ENCODE measurements around the gene CCDC71.

The CCDC71 gene

GRCh38 chr3:49131576-49131975 is 34.6 kb downstream of the CCDC71 start:
- no peak for DNase-seq (ENCODE audit: low spot score)

GRCh38 chr3:49131040-49131439 is 35.1 kb downstream of the CCDC71 start:
- no peak for DNase-seq (ENCODE audit: low spot score)

DNA sequence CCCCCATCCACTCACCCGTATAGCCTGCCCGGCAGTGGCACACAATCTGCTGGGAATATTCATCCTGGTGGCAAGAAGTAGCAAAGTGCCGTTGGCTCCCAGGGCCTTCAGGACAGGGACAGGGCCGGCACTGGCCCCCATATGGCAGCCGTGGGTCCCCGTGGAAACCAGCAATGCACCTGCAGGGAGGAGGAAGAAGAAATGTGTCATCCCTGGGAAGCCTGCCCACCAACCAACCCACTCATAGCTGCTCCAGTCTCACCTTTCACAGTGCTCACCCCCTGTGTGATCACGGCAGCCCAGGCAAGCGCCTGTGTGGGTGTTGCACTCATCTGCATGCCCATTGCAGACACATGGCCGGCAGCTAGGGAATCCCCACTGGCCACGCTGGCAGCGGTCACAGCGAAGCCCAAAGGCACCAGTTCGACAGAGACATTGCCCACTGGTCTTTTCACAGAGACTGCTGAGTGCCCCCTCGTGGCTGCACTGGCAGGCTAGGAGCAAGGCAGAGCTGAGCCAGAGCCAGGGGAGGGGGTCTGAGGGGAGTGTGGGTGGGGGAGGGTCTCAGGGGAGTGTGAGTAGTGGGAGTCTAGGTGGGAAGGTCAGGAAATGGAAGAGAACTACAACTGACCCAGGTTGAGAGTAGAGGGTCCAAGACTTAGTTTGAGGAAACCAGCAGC is 41.0 kb downstream of the CCDC71 start:
- no peak for DNase-seq (ENCODE audit: low spot score)

GRCh38 chr3:49124203-49124602 is 41.9 kb downstream of the CCDC71 start:
- DNase-seq (ENCODE audit: low spot score): no peak

GRCh38 chr3:49123687-49124086 is 42.4 kb downstream of the CCDC71 start:
- DNase-seq (ENCODE audit: low spot score): no peak

DNA sequence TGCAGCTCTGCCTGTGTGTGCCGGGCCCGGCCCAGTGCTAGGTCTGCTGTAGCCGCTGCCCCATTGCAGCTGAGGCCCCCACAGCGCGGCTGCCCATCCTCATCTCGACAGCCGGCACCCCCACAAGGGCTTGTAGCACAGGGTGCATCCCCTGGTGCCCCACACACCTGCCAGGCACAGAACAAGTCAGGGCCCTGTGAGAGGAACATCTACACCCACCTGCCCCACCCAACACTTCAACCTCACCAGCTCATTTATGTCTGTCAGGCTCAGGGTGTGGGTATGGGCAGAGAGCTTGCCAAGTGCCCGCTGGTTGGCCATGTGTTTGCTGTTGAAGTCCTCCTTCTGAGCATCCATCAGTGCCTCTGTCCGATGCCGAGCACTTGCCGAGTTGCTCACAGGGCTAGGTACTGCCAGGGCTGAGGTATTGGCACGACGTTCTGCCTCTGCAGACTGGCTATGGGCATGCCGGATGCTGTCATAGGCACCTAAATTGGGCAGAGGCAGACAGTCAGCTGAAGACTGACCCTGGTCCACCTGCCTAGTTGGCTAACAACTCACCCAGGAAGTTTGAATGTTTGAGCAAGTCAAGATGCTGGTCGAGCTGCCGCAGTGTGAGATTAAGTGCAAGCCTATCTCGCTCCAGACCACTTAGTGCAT is 43.1 kb downstream of the CCDC71 start:
- DNase-seq (ENCODE audit: low spot score): no peak

GRCh38 chr3:49122451-49122850 is 43.7 kb downstream of the CCDC71 start:
- DNase-seq (ENCODE audit: low spot score): no peak

- DNase-seq (ENCODE audit: low spot score): no peak
These were observed 44.1 kb downstream of the CCDC71 start for GRCh38 chr3:49122022-49122421.

GRCh38 chr3:49121132-49121736 is 44.9 kb downstream of the CCDC71 start:
- DNase-seq (ENCODE audit: low spot score): no peak

DNA sequence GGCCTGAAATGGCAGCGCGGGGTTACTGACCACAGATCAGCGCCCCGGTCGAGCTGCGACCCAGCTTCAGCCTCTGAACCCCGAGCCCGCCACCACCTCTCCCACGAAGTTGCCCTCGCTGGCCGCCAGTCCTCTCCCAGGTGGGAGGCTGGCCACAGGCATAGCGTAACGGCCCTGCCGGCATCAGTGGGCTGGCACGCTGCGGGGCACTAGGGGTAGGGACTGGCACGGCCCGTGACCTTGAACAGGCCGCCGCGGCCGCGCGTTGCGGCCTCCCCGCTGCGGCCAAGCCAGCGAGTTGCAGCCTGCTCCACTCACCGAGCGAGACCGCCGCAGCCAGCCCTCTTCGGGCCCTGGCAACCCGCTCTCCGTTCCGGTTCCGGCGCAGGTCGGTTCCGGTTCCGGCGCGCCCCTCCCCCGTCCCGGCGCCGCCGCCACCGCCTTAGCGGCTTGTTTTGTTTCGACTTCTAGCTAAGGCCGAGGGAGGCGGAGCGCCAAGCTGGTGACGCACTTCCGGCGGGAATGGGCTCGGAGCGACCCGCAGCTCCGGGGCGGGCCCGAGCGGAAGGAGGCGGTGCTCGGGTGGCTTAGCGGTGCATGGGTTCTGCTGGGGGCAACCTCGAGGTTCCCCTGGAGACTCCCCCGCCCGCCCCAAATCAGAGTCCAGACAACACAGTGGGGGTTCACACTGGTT is 45.5 kb downstream of the CCDC71 start, which contains the start of gene USP19:
Gene USP19 (minus strand): TSS at position 386 of the 694 bp plus-strand sequence. CDS start 1,678 bp downstream, outside the sequence.
- peak; percentile 97 for DNase-seq (ENCODE audit: low spot score)

- peak; percentile 13 for DNase-seq (ENCODE audit: low spot score)
These were observed 46.1 kb downstream of the CCDC71 start for GRCh38 chr3:49120096-49120437.

DNA sequence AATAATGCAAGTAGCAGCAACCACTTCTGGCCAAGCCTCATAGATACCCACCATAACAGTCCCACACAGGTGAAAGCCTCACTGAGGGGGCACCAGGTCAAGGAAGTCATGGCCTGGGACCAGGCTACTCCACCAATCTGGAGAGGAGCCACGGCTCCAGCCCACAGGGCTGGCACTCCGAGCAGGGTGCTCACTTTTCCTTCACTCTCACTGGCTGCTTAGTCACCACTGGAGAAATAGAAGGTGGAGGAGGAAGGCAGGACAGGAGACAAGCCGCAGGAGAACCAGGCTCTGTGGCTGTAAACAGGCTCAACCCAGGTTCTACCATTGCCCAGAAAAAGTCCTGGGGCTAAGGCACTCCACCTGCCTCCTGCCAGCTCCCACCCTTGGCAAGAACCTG is 46.7 kb downstream of the CCDC71 start:
- DNase-seq (ENCODE audit: low spot score): peak; percentile 21

DNA sequence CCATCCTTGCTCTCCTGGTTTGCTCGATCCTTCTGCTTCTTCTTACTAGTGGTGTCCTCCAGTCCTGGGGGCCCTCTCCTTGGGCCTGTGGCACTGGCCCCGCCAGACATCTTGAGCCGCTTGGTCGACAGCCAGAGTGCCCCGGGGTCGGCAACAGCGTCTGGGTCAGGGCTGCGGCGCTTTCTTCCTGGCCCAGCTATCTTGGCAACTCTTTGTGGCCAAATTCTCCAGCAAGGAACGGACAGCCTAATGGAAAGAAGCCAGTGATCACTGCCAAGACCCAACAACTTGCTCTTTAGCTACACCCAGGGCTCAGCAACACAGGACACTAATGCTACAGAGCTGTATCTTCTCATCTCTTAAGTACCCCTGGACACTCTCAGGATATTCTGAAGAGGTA is 47.1 kb downstream of the CCDC71 start:
- DNase-seq (ENCODE audit: low spot score): no peak
